ENCODE data around the gene TOX2.

Gene TOX2

DNA sequence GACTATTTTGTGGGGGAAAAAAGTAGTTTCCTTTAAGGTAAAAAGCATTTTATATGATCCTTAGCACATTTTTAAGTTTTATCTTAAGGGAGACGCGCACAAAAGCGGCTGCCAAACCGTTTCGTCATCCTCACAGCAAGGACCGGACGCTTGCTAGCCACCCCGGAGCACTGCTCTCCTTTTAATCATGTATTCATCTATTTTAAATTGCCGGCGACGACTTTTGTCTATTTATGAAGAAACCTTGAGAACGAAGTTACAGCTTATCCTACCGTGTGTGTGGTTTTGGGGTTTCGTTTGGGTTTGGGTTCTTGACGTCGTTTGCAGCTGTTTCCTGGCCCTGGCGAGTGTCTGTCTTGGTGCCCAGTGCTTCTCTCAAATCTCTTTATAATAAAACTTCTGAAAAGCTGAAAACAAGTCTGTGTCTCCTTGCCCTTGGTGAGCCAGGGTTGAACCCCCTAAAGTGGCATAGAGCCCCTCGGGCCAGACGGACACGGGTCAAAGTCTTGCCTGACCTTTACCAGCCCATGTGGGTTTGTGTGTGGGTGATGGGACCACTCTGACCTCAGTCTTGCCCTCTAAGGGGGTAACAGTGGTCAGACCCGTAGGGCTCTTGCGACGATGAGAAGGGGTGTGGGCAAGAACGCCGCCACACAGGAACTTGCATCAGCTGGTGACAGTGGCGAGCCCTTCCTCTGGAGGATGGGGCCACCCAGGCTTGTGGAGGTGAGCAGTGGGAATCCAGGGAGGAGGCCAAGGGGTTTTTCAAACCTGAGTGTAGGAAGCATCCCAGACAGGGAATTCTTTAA lies 154.8 kb downstream of the TOX2 start:
- H3K27ac ChIP-seq (ENCODE audit: low read depth, low read length), result no peak overlapping the region
- no peaks in the 10 kb centered on the region for H3K4me1 ChIP-seq (ENCODE audit: control insufficient read depth in 5 of 5, insufficient read depth in 5 of 5, low read length in 5 of 5)
- peaks cover 0 to 5% (median 0%) of the 10 kb centered on the region in 5 donors for H3K36me3 ChIP-seq (ENCODE audit: control insufficient read depth in 5 of 5, insufficient read depth in 5 of 5, low read length in 5 of 5)
- no peak overlapping the region for H3K9ac ChIP-seq (ENCODE audit: low read length in 5 of 5)
- H3K9me3 ChIP-seq (ENCODE audit: control insufficient read depth in 5 of 5, low read length in 5 of 5), result peaks cover 0 to 2% (median 0%) of the 10 kb centered on the region in 5 donors
- no peak overlapping the region for H3K4me3 ChIP-seq (ENCODE audit: low read depth in 1 of 5, low read length in 5 of 5)
- peaks cover 5 to 33% (median 15%) of the 10 kb centered on the region in 5 donors for H3K27me3 ChIP-seq (ENCODE audit: control insufficient read depth in 5 of 5, insufficient read depth in 4 of 5, low read length in 5 of 5)

DNA sequence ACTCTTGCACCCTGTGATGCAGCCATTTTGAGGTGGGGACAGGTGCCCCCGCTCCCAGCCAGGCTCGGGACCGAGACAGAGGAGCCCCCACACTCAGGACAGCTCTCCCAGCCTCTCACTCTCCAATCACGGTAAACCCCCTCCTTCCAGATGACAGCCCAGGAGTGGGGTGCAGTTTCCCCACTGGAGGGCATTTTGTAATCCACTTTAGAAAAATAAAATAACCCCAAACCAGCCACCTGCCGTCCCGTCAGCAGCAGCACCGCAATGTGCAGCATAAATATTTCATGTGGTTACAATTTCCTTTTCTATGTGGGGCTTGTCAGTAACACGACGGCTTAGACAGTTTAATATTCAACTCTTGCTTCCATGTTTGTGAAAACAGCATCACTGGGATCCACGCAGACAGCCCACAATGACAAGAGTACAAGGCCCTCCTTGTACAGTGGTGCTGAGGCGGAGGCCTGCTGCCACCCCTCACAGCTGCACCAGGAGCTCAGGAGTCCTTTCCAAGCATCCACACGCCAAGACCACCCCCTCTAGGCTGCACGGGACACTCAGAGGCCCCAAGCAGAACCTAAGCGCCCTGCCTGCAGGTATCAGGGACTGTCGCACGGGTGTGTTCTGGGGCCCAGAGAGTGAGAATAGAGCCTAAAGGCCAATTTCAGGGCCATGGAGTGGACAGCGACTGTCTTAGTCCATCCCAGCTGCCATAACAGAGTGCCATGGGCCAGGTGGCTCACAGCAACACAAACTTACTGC lies 155.7 kb downstream of the TOX2 start:
- no peak overlapping the region for H3K4me3 ChIP-seq (ENCODE audit: low read depth in 1 of 5, low read length in 5 of 5)
- no peak overlapping the region for H3K27ac ChIP-seq (ENCODE audit: low read depth, low read length)
- no peaks in the 10 kb centered on the region for H3K4me1 ChIP-seq (ENCODE audit: control insufficient read depth in 5 of 5, insufficient read depth in 5 of 5, low read length in 5 of 5)
- H3K36me3 ChIP-seq (ENCODE audit: control insufficient read depth in 5 of 5, insufficient read depth in 5 of 5, low read length in 5 of 5), result peaks cover 0 to 2% (median 0%) of the 10 kb centered on the region in 5 donors
- no peak overlapping the region for H3K9ac ChIP-seq (ENCODE audit: low read length in 5 of 5)
- H3K27me3 ChIP-seq (ENCODE audit: control insufficient read depth in 5 of 5, insufficient read depth in 4 of 5, low read length in 5 of 5), result peaks cover 5 to 33% (median 15%) of the 10 kb centered on the region in 5 donors
- H3K9me3 ChIP-seq (ENCODE audit: control insufficient read depth in 5 of 5, low read length in 5 of 5), result peaks cover 0 to 2% (median 0%) of the 10 kb centered on the region in 5 donors

DNA sequence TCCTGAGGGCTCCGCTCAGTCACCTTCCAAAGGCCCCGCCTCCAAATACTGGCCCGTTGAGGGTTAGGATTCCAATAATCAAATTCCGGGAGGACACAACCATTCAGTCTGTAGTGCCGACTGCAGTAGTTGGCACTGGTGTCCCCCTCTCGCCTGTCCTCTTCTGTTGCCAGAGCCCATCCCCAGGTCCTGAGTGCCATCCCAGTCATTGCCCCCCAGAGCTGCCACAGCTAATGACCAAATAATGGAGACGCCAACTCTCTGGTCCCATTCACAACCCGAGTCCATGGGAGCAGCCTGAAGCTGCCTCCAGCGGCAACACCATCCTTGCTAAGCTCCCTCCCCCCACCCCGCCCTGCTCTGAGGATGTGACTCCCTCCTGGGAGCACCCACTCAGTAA lies 156.4 kb downstream of the TOX2 start:
- H3K27ac ChIP-seq (ENCODE audit: low read depth, low read length), result no peak overlapping the region
- H3K9ac ChIP-seq (ENCODE audit: low read length in 5 of 5), result no peak overlapping the region
- H3K4me1 ChIP-seq (ENCODE audit: control insufficient read depth in 5 of 5, insufficient read depth in 5 of 5, low read length in 5 of 5), result no peaks in the 10 kb centered on the region
- no peaks in the 10 kb centered on the region for H3K36me3 ChIP-seq (ENCODE audit: control insufficient read depth in 5 of 5, insufficient read depth in 5 of 5, low read length in 5 of 5)
- no peak overlapping the region for H3K4me3 ChIP-seq (ENCODE audit: low read depth in 1 of 5, low read length in 5 of 5)
- H3K27me3 ChIP-seq (ENCODE audit: control insufficient read depth in 5 of 5, insufficient read depth in 4 of 5, low read length in 5 of 5), result peaks cover 5 to 33% (median 15%) of the 10 kb centered on the region in 5 donors
- H3K9me3 ChIP-seq (ENCODE audit: control insufficient read depth in 5 of 5, low read length in 5 of 5), result peaks cover 0 to 2% (median 0%) of the 10 kb centered on the region in 5 donors

DNA sequence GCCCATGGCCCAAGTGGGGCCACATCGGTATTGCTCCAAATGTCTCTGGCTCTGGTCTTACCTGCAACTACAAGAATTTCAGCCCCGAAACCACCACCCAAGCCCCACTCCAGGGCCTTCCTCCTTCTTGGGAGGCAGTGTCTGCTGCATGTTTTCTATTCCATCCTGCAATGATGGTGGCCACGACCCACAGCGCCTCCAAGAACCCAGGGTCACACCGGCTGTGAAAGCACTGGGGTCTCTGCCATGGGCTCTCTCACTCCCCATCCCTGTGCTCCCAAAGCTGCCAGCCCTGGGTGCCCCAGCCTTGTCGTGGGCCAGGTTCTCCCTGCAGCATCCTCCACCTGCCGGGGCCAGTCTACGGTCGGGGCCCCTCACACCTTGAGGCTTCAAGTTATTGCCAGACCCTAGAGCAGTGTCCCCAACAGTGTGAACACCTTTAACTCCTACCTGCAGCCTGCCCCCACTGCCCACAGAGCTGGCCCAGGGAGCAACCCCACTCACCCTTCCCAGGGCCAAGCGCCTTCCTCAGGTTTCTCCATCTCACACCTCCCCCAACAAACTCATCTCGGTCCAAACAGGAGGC lies 157.0 kb downstream of the TOX2 start:
- H3K36me3 ChIP-seq (ENCODE audit: control insufficient read depth in 5 of 5, insufficient read depth in 5 of 5, low read length in 5 of 5), result no peaks in the 10 kb centered on the region
- no peak overlapping the region for H3K4me3 ChIP-seq (ENCODE audit: low read depth in 1 of 5, low read length in 5 of 5)
- H3K4me1 ChIP-seq (ENCODE audit: control insufficient read depth in 5 of 5, insufficient read depth in 5 of 5, low read length in 5 of 5), result no peaks in the 10 kb centered on the region
- H3K27ac ChIP-seq (ENCODE audit: low read depth, low read length), result no peak overlapping the region
- H3K27me3 ChIP-seq (ENCODE audit: control insufficient read depth in 5 of 5, insufficient read depth in 4 of 5, low read length in 5 of 5), result peaks cover 5 to 33% (median 15%) of the 10 kb centered on the region in 5 donors
- H3K9me3 ChIP-seq (ENCODE audit: control insufficient read depth in 5 of 5, low read length in 5 of 5), result peaks cover 0 to under 1% (median 0%) of the 10 kb centered on the region in 5 donors
- no peak overlapping the region for H3K9ac ChIP-seq (ENCODE audit: low read length in 5 of 5)

DNA sequence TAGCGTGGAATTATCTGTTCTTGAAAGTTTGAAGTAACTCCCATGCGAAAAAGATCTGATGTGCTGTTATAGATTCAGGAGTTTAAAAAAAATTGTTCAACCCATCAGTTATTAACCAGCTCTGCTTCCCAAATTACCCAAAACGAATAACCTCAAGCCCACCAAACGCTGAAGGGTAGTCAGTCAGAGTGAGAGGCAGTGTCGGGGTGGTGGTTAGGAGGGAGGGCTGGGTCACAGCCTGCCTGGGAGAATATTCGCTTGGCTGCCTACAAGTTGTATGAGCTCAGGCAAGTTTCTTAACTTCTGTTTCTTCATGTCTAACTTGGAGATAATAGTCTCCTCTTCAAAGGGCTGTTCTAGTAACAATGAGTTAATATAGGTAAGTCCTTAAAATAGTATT lies 157.7 kb downstream of the TOX2 start:
- no peaks in the 10 kb centered on the region for H3K4me1 ChIP-seq (ENCODE audit: control insufficient read depth in 5 of 5, insufficient read depth in 5 of 5, low read length in 5 of 5)
- no peaks in the 10 kb centered on the region for H3K36me3 ChIP-seq (ENCODE audit: control insufficient read depth in 5 of 5, insufficient read depth in 5 of 5, low read length in 5 of 5)
- no peak overlapping the region for H3K4me3 ChIP-seq (ENCODE audit: low read depth in 1 of 5, low read length in 5 of 5)
- H3K27me3 ChIP-seq (ENCODE audit: control insufficient read depth in 5 of 5, insufficient read depth in 4 of 5, low read length in 5 of 5), result peaks cover 5 to 33% (median 11%) of the 10 kb centered on the region in 5 donors
- H3K9me3 ChIP-seq (ENCODE audit: control insufficient read depth in 5 of 5, low read length in 5 of 5), result no peaks in the 10 kb centered on the region
- no peak overlapping the region for H3K9ac ChIP-seq (ENCODE audit: low read length in 5 of 5)
- H3K27ac ChIP-seq (ENCODE audit: low read depth, low read length), result no peak overlapping the region

DNA sequence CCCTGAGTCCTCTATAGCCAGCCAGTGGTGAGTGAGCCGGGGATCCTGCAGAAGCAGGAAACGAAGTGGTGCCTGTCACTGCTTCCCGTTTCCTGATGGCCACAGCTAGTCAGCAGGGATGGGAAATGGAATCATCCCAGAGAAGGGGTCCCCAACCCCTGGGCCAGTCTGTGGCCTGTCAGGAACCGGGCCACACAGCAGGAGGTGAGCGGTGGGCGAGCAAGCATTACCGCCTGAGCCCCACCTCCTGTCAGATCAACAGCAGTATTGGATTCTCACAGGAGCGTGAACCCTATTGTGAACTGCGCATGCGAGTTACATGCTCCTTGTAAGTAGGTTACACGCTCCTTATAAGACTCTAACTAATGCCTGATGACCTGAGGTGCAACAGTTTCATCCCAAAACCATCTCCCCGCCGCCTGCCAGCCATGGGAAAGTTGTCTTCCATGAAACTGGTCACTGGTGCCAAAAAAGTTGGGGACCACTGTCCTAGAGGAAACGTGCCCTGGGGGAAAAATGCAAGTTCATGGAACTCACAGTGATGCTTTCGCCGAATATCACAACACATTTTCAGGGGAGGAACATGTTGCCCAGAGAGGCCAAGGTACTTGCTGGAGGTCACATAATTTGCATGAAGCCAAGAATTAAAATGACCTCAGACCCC lies 158.5 kb downstream of the TOX2 start:
- no peaks in the 10 kb centered on the region for H3K9me3 ChIP-seq (ENCODE audit: control insufficient read depth in 5 of 5, low read length in 5 of 5)
- H3K27ac ChIP-seq (ENCODE audit: low read depth, low read length), result no peak overlapping the region
- no peak overlapping the region for H3K4me3 ChIP-seq (ENCODE audit: low read depth in 1 of 5, low read length in 5 of 5)
- no peaks in the 10 kb centered on the region for H3K36me3 ChIP-seq (ENCODE audit: control insufficient read depth in 5 of 5, insufficient read depth in 5 of 5, low read length in 5 of 5)
- H3K27me3 ChIP-seq (ENCODE audit: control insufficient read depth in 5 of 5, insufficient read depth in 4 of 5, low read length in 5 of 5), result peaks cover 2 to 33% (median 6%) of the 10 kb centered on the region in 5 donors
- H3K4me1 ChIP-seq (ENCODE audit: control insufficient read depth in 5 of 5, insufficient read depth in 5 of 5, low read length in 5 of 5), result no peaks in the 10 kb centered on the region
- H3K9ac ChIP-seq (ENCODE audit: low read length in 5 of 5), result no peak overlapping the region

DNA sequence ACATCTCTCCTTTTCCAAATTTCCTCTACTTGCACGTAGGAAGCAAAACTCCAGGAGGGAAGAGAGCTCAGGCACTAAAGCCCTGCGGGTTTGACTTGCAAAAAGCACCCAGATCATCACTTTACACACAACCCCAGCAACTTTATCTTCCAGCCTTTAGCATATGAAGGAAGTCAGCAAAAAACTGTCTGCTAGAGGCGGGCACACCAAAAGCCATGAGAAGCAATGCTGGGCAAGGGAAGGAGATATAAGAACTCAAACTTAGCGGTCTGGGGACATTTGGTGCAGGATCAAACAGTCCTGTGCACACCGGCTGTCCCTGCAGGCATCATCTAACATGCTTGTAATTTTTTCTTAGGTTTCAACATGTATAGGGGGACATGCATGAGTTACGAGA lies 159.0 kb downstream of the TOX2 start:
- H3K36me3 ChIP-seq (ENCODE audit: control insufficient read depth in 5 of 5, insufficient read depth in 5 of 5, low read length in 5 of 5), result no peaks in the 10 kb centered on the region
- H3K9ac ChIP-seq (ENCODE audit: low read length in 5 of 5), result no peak overlapping the region
- H3K27ac ChIP-seq (ENCODE audit: low read depth, low read length), result no peak overlapping the region
- H3K4me3 ChIP-seq (ENCODE audit: low read depth in 1 of 5, low read length in 5 of 5), result no peak overlapping the region
- H3K9me3 ChIP-seq (ENCODE audit: control insufficient read depth in 5 of 5, low read length in 5 of 5), result no peaks in the 10 kb centered on the region
- H3K4me1 ChIP-seq (ENCODE audit: control insufficient read depth in 5 of 5, insufficient read depth in 5 of 5, low read length in 5 of 5), result no peaks in the 10 kb centered on the region
- peaks cover 2 to 30% (median 6%) of the 10 kb centered on the region in 5 donors for H3K27me3 ChIP-seq (ENCODE audit: control insufficient read depth in 5 of 5, insufficient read depth in 4 of 5, low read length in 5 of 5)

DNA sequence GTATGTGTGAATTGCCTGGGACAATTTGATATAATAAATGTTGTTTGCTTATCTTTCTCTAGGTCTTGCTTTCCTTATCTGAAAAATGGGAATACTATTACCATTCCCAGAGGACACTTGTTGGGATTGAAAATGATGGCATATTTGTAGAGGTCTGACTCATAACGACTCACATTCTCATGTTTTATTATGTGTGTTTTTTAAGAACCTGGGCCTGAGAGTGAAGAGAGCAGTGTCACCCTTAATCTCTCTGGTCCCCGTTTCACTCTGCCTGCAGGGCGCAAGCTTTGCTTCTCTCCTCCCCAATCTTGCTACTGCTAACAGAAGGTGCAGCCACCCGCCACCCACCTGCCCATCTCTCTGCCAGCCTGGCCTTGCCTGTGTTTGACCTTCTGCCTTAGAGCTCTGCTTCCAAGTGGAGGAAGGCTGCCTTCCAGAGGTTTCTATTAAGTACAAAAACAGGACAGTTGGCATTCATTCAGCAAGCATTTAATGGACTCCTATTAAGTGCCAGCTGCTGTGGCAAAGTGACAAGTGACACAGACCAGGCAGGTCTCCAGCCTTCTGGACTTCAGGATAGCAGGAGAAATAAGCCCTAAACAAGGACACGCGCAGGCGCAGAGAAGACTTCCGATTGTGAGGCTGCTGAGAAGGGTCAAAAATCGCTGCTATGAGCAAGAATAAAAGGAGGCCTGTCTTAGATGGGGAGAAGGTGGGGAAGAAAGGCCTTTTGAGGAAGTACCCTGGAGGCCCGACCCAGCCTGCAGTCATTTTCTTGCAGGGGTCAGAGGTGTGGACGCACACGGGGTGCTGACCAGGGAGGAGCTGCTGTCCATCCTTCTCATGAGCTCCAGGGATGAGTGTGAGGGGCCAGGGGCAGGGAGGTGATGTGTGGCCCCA lies 159.8 kb downstream of the TOX2 start:
- Histone ChIP-seq H3K27me3 (ENCODE audit: control insufficient read depth in 5 of 5, insufficient read depth in 4 of 5, low read length in 5 of 5) (peaks cover 2 to 26% (median 6%) of the 10 kb centered on the region in 5 donors), H3K9me3 (ENCODE audit: control insufficient read depth in 5 of 5, low read length in 5 of 5) (no peaks in the 10 kb centered on the region), H3K9ac (ENCODE audit: low read length in 5 of 5) (no peak overlapping the region), H3K4me1 (ENCODE audit: control insufficient read depth in 5 of 5, insufficient read depth in 5 of 5, low read length in 5 of 5) (no peaks in the 10 kb centered on the region), H3K36me3 (ENCODE audit: control insufficient read depth in 5 of 5, insufficient read depth in 5 of 5, low read length in 5 of 5) (no peaks in the 10 kb centered on the region), H3K27ac (ENCODE audit: low read depth, low read length) (no peak overlapping the region), H3K4me3 (ENCODE audit: low read depth in 1 of 5, low read length in 5 of 5) (no peak overlapping the region)
